A549 (cell line): ENCODE measurements around the gene HMX1.

ENCODE experiments used
- CTCF ChIP-seq: fragments of >200 bp; sonication (Bioruptor Twin); formaldehyde crosslinking; IDR thresholded peaks from 3 replicates; pipeline ENCODE4 v1.5.1; 2016
- EP300 ChIP-seq, 2 experiments: fragments of >200 bp; sonication (Bioruptor Twin); formaldehyde crosslinking; IDR thresholded peaks; 2 replicates in 1 of 2; 3 replicates in 1 of 2; pipeline ENCODE4 v1.6.1; 2016 to 2017
- ESRRA ChIP-seq: fragments of 150-350 bp; IDR thresholded peaks from 2 replicates; pipeline ENCODE4 v1.6.1; 2014; ENCODE audit warnings: mild to moderate bottlenecking, low read length, borderline replicate concordance
- MAFK ChIP-seq: fragments of 450-650 bp; IDR thresholded peaks from 2 replicates; pipeline ENCODE4 v1.6.1; 2014; ENCODE audit not compliant: partially characterized antibody
- MAX ChIP-seq: IDR thresholded peaks from 2 replicates; pipeline ENCODE4 v1.6.1; 2012
- MAZ ChIP-seq: fragments of 150-350 bp; IDR thresholded peaks from 2 replicates; pipeline ENCODE4 v1.6.1; 2014; ENCODE audit warnings: antibody characterized with exemption, low read depth, low read length, borderline replicate concordance
- POLR2A ChIP-seq: IDR thresholded peaks from 2 replicates; pipeline ENCODE4 v1.6.1; 2012; ENCODE audit warnings: mild to moderate bottlenecking, low read length
- RFX5 ChIP-seq: fragments of 450-650 bp; IDR thresholded peaks from 2 replicates; pipeline ENCODE4 v1.7.1; 2014; ENCODE audit warnings: antibody characterized with exemption, mild to moderate bottlenecking, moderate library complexity
- USF2 ChIP-seq: fragments of 450-650 bp; IDR thresholded peaks from 2 replicates; pipeline ENCODE4 v1.6.1; 2014; ENCODE audit warnings: antibody characterized with exemption

GRCh38 chr4:8847764-8848163 lies 23.9 kb downstream of the HMX1 start:
- TF ChIP-seq ESRRA (no peak), MAX (no peak), CTCF (no peak), POLR2A (no peak), USF2 (no peak), EP300 (IDR thresholded peaks at IDR 0.05) (no peak), RFX5 (no peak), MAZ (no peak), MAFK (no peak)
